GM23338 (cell line): ENCODE results near the gene ZNF282. TPM values are rescaled to one million over a fixed set of nuclear protein-coding genes. Genes with fewer than 3 reads are reported as not detected.
"Not testable (repeated sequence)": the region's sequence is repeated elsewhere in the genome, so short reads cannot be mapped to it uniquely, and the experiment has no call there.

Source experiments
- ATAC-seq: fragments of 200-7000 bp; cut with Tn5 transposase; 3 replicates; pipeline ENCODE4 v1.9.1; 2020
- DNase-seq: peaks from one replicate; pipeline ENCODE4 v3.0.0-alpha.2; 2015; ENCODE audit warnings: low spot score
- H2AFZ ChIP-seq: fragments of 200-600 bp; sonication (generic); 2 replicates; pipeline ENCODE4 v1.8.0; 2016; ENCODE audit warnings: antibody characterized with exemption, mild to moderate bottlenecking, moderate library complexity
- H3F3A ChIP-seq: fragments of 200-600 bp; sonication (generic); replicated peaks from 2 replicates; pipeline ENCODE4 v1.8.0; 2017; ENCODE audit warnings: antibody characterized with exemption, mixed run types, low read depth
- H3K27ac ChIP-seq: fragments of 200-600 bp; sonication (generic); 2 replicates; pipeline ENCODE4 v1.6.1; 2016; ENCODE audit warnings: low read depth
- H3K27me3 ChIP-seq: fragments of 200-600 bp; sonication (generic); 2 replicates; pipeline ENCODE4 v1.8.0; 2016; ENCODE audit warnings: mild to moderate bottlenecking, mixed run types, moderate library complexity; ENCODE audit not compliant: insufficient read depth
- H3K36me3 ChIP-seq: fragments of 200-600 bp; sonication (generic); 2 replicates; pipeline ENCODE4 v1.8.0; 2016; ENCODE audit warnings: mild to moderate bottlenecking; ENCODE audit not compliant: insufficient read depth
- H3K4me1 ChIP-seq: fragments of 200-600 bp; sonication (generic); 2 replicates; pipeline ENCODE4 v1.8.0; 2016; ENCODE audit warnings: mild to moderate bottlenecking, moderate library complexity; ENCODE audit not compliant: insufficient read depth
- H3K4me2 ChIP-seq: fragments of 200-600 bp; sonication (generic); 2 replicates; pipeline ENCODE4 v1.7.1; 2017; ENCODE audit warnings: mixed run types
- H3K4me3 ChIP-seq: fragments of 200-600 bp; sonication (generic); 2 replicates; pipeline ENCODE4 v1.6.1; 2016; ENCODE audit warnings: mixed run types
- H3K79me2 ChIP-seq: fragments of 200-600 bp; sonication (generic); replicated peaks from 2 replicates; pipeline ENCODE4 v1.8.0; 2017; ENCODE audit warnings: mild to moderate bottlenecking; ENCODE audit not compliant: insufficient read depth
- H3K9me2 ChIP-seq: fragments of 200-600 bp; sonication (generic); 2 replicates; pipeline ENCODE4 v1.8.0; 2017; ENCODE audit not compliant: insufficient read depth
- H4K20me1 ChIP-seq: fragments of 200-600 bp; sonication (generic); replicated peaks from 2 replicates; pipeline ENCODE4 v1.8.0; 2017; ENCODE audit warnings: mild to moderate bottlenecking; ENCODE audit not compliant: insufficient read depth
- H3K27ac Mint-ChIP-seq: 2 replicates; pipeline ENCODE4 v1.8.0; 2020; ENCODE audit warnings: inconsistent platforms, mild to moderate bottlenecking, moderate library complexity, mixed read lengths
- H3K27me3 Mint-ChIP-seq: 3 replicates; pipeline ENCODE4 v1.8.0; 2022; ENCODE audit warnings: low read depth, mild to moderate bottlenecking, moderate library complexity, mixed read lengths, inconsistent platforms; ENCODE audit not compliant: insufficient read depth, poor library complexity
- H3K36me3 Mint-ChIP-seq: 3 replicates; pipeline ENCODE4 v1.8.0; 2021; ENCODE audit warnings: low read depth, mild to moderate bottlenecking, inconsistent platforms, moderate library complexity, mixed read lengths
- H3K4me1 Mint-ChIP-seq: 3 replicates; pipeline ENCODE4 v1.8.0; 2020; ENCODE audit warnings: mild to moderate bottlenecking, inconsistent platforms, mixed read lengths
- H3K4me3 Mint-ChIP-seq: 3 replicates; pipeline ENCODE4 v1.8.0; 2021; ENCODE audit warnings: moderate library complexity, mild to moderate bottlenecking, inconsistent platforms, mixed read lengths
- H3K9me3 Mint-ChIP-seq: 3 replicates; pipeline ENCODE4 v1.8.0; 2020; ENCODE audit warnings: moderate library complexity, mild to moderate bottlenecking, inconsistent platforms, mixed read lengths
- CREB1 ChIP-seq: fragments of 250-450 bp; sonication (Bioruptor Pico); IDR thresholded peaks from 2 replicates; pipeline ENCODE4 v1.5.0; 2020; ENCODE audit warnings: low read depth, mild to moderate bottlenecking, moderate library complexity
- CTCF ChIP-seq, 2 experiments: fragments of 200-600 bp in 1 of 2; sonication (generic) in 1 of 2; conservative IDR thresholded peaks; 2 replicates each; pipeline versions ENCODE4 v1.5.1 to v1.6.1; 2016 to 2017; ENCODE audit warnings: antibody characterized with exemption in 2 of 2, low read depth in 2 of 2, mild to moderate bottlenecking in 2 of 2, moderate library complexity in 1 of 2
- ZNF114 ChIP-seq: fragments of 250-450 bp; sonication (Bioruptor Pico); IDR thresholded peaks from 2 replicates; pipeline ENCODE4 v1.5.0; 2020; ENCODE audit warnings: mild to moderate bottlenecking, moderate library complexity
- ZNF331 ChIP-seq: fragments of 250-450 bp; sonication (Bioruptor Pico); IDR thresholded peaks from 2 replicates; pipeline ENCODE4 v1.5.0; 2020; ENCODE audit warnings: low read depth, mild to moderate bottlenecking, moderate library complexity
- ZNF462 ChIP-seq: fragments of 250-450 bp; sonication (Bioruptor Pico); IDR thresholded peaks from 2 replicates; pipeline ENCODE4 v1.5.0; 2020; ENCODE audit warnings: mild to moderate bottlenecking, moderate library complexity
- polyA plus RNA-seq: library from polyadenylated mRNA; unstranded; fragments of >200 nt; fragmentation: Nextera tagmentation; extraction: Ambion mirVana; gene quantifications from 2 replicates; pipeline ENCODE4 v1.2.1, GENCODE V29; 2016
- total RNA-seq: library from RNA; depleted of rRNA; stranded (reverse); fragments of >200 nt; shearing (Covaris generic); gene quantifications from 2 replicates; pipeline ENCODE4 v1.2.3, GENCODE V29; 2014

The ZNF282 gene
- total and polyA plus RNA-seq, 2 experiments from 2014 or later, result 7.2 to 36.3 TPM

- H3K36me3 Mint-ChIP-seq, result peaks cover 28% of the 10 kb centered on the region
- H3K4me3 Mint-ChIP-seq, result no peak overlapping the region
- Histone ChIP-seq H4K20me1 (peaks cover 23% of the 10 kb centered on the region), H3K27me3 (no peaks in the 10 kb centered on the region), H3K79me2 (peaks cover 55% of the 10 kb centered on the region), H3K27ac (no peak overlapping the region), H2AFZ (no peak overlapping the region), H3F3A (no peaks in the 10 kb centered on the region), H3K36me3 (peaks cover 16% of the 10 kb centered on the region), H3K4me2 (no peak overlapping the region), H3K9me2 (no peaks in the 10 kb centered on the region), H3K4me3 (no peak overlapping the region), H3K4me1 (no peaks in the 10 kb centered on the region)
- DNase-seq (no peak), ATAC-seq (no peak)
- no peaks in the 10 kb centered on the region for H3K4me1 Mint-ChIP-seq
- H3K27ac Mint-ChIP-seq, result no peak overlapping the region
- H3K9me3 Mint-ChIP-seq, result no peaks in the 10 kb centered on the region
- peaks cover 2% of the 10 kb centered on the region for H3K27me3 Mint-ChIP-seq
- no peak for TF ChIP-seq ZNF114 (CRISPR knock-in tag)
- TF ChIP-seq ZNF331 (CRISPR knock-in tag), result no peak
- no peak for TF ChIP-seq ZNF462 (CRISPR knock-in tag)
- no peak for TF ChIP-seq CREB1 (CRISPR knock-in tag)
- no peak for TF ChIP-seq CTCF (conservative IDR thresholded peaks at IDR 0.05; ENCODE audit: low read depth in 2 of 2)
Observed at GRCh38 chr7:149248777-149249176, 53.4 kb downstream of the ZNF282 start.

- not testable (repeated sequence) for H3K27ac Mint-ChIP-seq, H3K9me2 ChIP-seq, DNase-seq, H3K4me2 ChIP-seq, H3K4me1 ChIP-seq, H2AFZ ChIP-seq, H3F3A ChIP-seq, H3K27ac ChIP-seq, H3K4me3 ChIP-seq, ATAC-seq, H3K4me1 Mint-ChIP-seq, H3K27me3 Mint-ChIP-seq, H3K27me3 ChIP-seq, H3K4me3 Mint-ChIP-seq, H3K9me3 Mint-ChIP-seq
- Histone ChIP-seq H4K20me1 (peaks cover 20% of the 10 kb centered on the region), H3K79me2 (peaks cover 44% of the 10 kb centered on the region), H3K36me3 (peaks cover 19% of the 10 kb centered on the region)
- peaks cover 37% of the 10 kb centered on the region for H3K36me3 Mint-ChIP-seq
Observed at GRCh38 chr7:149250151-149250550, 54.8 kb downstream of the ZNF282 start.

GRCh38 chr7:149251518-149251917, 56.2 kb downstream of the ZNF282 start:
- not testable (repeated sequence) for H3K27ac Mint-ChIP-seq, ATAC-seq
- H3K36me3 Mint-ChIP-seq, result peaks cover 44% of the 10 kb centered on the region

More at GRCh38 chr7:149251518-149251917, 56.2 kb downstream of the ZNF282 start:
- not testable (repeated sequence) for H4K20me1 ChIP-seq, H3K4me3 Mint-ChIP-seq, DNase-seq, H3K27me3 ChIP-seq, H3K4me3 ChIP-seq, H2AFZ ChIP-seq, H3K27ac ChIP-seq, H3K4me2 ChIP-seq, H3K27me3 Mint-ChIP-seq, H3K4me1 Mint-ChIP-seq, H3K9me3 Mint-ChIP-seq, H3K4me1 ChIP-seq, H3F3A ChIP-seq, H3K9me2 ChIP-seq
- Histone ChIP-seq H3K79me2 (peaks cover 32% of the 10 kb centered on the region), H3K36me3 (peaks cover 19% of the 10 kb centered on the region)
